Nephron progenitor cell (in vitro differentiated cells): ENCODE measurements around the gene ROR2.

Experiments
- DNase-seq: peaks from one replicate; pipeline ENCODE4 v3.0.0; 2021
- H3K27ac Mint-ChIP-seq: 2 replicates; pipeline ENCODE4 v1.8.0; 2021; ENCODE audit warnings: mild to moderate bottlenecking, moderate library complexity, mixed read lengths
- H3K27me3 Mint-ChIP-seq: 2 replicates; pipeline ENCODE4 v1.8.0; 2021; ENCODE audit warnings: mild to moderate bottlenecking, low read depth, mixed read lengths; ENCODE audit not compliant: poor library complexity
- H3K36me3 Mint-ChIP-seq: 2 replicates; pipeline ENCODE4 v1.8.0; 2021; ENCODE audit warnings: low read depth, mixed read lengths
- H3K4me1 Mint-ChIP-seq: 2 replicates; pipeline ENCODE4 v1.8.0; 2021; ENCODE audit warnings: mixed read lengths
- H3K4me3 Mint-ChIP-seq: 2 replicates; pipeline ENCODE4 v1.8.0; 2021; ENCODE audit warnings: mild to moderate bottlenecking, moderate library complexity, mixed read lengths
- H3K9me3 Mint-ChIP-seq: 2 replicates; pipeline ENCODE4 v1.8.0; 2021; ENCODE audit warnings: mild to moderate bottlenecking, moderate library complexity, mixed read lengths
- CTCF ChIP-seq: fragments of 200-600 bp; sonication (generic); IDR thresholded peaks from 2 replicates; pipeline ENCODE4 v1.5.0; 2021; ENCODE audit warnings: antibody characterized with exemption

ROR2 gene

GRCh38 chr9:91690540-91691249 lies 259.3 kb downstream of the ROR2 start:
- H3K4me3 Mint-ChIP-seq: no peak overlapping the region
- DNase-seq: no peak
- H3K4me1 Mint-ChIP-seq: peaks cover 27% of the 10 kb centered on the region
- TF ChIP-seq CTCF: no peak
- peak overlapping the region; percentile 8 for H3K27ac Mint-ChIP-seq
- no peaks in the 10 kb centered on the region for H3K9me3 Mint-ChIP-seq
- H3K36me3 Mint-ChIP-seq: no peaks in the 10 kb centered on the region
- H3K27me3 Mint-ChIP-seq: peaks cover 14% of the 10 kb centered on the region

GRCh38 chr9:91689006-91689405 lies 261.0 kb downstream of the ROR2 start:
- Mint-ChIP-seq H3K9me3 (no peaks in the 10 kb centered on the region), H3K36me3 (no peaks in the 10 kb centered on the region), H3K27ac (no peak overlapping the region), H3K4me3 (no peak overlapping the region), H3K4me1 (peaks cover 20% of the 10 kb centered on the region), H3K27me3 (peaks cover 13% of the 10 kb centered on the region)
- no peak for TF ChIP-seq CTCF
- DNase-seq: no peak

GRCh38 chr9:91683269-91683668 lies 266.8 kb downstream of the ROR2 start:
- Mint-ChIP-seq H3K9me3 (no peaks in the 10 kb centered on the region), H3K4me3 (no peak overlapping the region), H3K36me3 (no peaks in the 10 kb centered on the region), H3K27ac (no peak overlapping the region), H3K4me1 (peaks cover 9% of the 10 kb centered on the region), H3K27me3 (peaks cover 16% of the 10 kb centered on the region)
- DNase-seq: no peak
- TF ChIP-seq CTCF: no peak

- Mint-ChIP-seq H3K4me3 (no peak overlapping the region), H3K36me3 (no peaks in the 10 kb centered on the region), H3K9me3 (no peaks in the 10 kb centered on the region), H3K27ac (no peak overlapping the region), H3K27me3 (peaks cover 14% of the 10 kb centered on the region), H3K4me1 (peaks cover 14% of the 10 kb centered on the region)
- no peak for TF ChIP-seq CTCF
- DNase-seq: no peak
Measured at GRCh38 chr9:91682806-91683205, 267.2 kb downstream of the ROR2 start.

GRCh38 chr9:91681461-91682305 lies 268.3 kb downstream of the ROR2 start:
- H3K9me3 Mint-ChIP-seq: no peaks in the 10 kb centered on the region
- H3K36me3 Mint-ChIP-seq: no peaks in the 10 kb centered on the region
- no peak overlapping the region for H3K4me3 Mint-ChIP-seq
- TF ChIP-seq CTCF: peak; percentile 96
- DNase-seq: peak; percentile 86
- H3K27me3 Mint-ChIP-seq: peaks cover 13% of the 10 kb centered on the region
- H3K4me1 Mint-ChIP-seq: peaks cover 25% of the 10 kb centered on the region
- H3K27ac Mint-ChIP-seq: no peak overlapping the region
